MG63 (cell line): ENCODE data around the gene SDR9C7. TPM values are rescaled to one million over a fixed set of nuclear protein-coding genes. Genes with fewer than 3 reads are reported as not detected.
"Not testable (repeated sequence)": the region's sequence is repeated elsewhere in the genome, so short reads cannot be mapped to it uniquely, and the experiment has no call there.

Experiments
- DNase-seq: peaks from one replicate; pipeline ENCODE4 v3.0.0-alpha.2; 2020
- H3K27me3 ChIP-seq: fragments of 250-450 bp; sonication (Bioruptor Pico); 2 replicates; pipeline ENCODE4 v1.5.1; 2020; ENCODE audit warnings: mild to moderate bottlenecking, moderate library complexity
- H3K36me3 ChIP-seq: fragments of 250-450 bp; sonication (Bioruptor Pico); 2 replicates; pipeline ENCODE4 v1.5.1; 2020; ENCODE audit warnings: mild to moderate bottlenecking, moderate library complexity
- H3K4me3 ChIP-seq: fragments of 250-450 bp; sonication (Bioruptor Pico); 2 replicates; pipeline ENCODE4 v1.5.1; 2020; ENCODE audit warnings: mild to moderate bottlenecking, moderate library complexity
- H3K9me3 ChIP-seq: fragments of 250-450 bp; sonication (Bioruptor Pico); 2 replicates; pipeline ENCODE4 v1.5.1; 2020; ENCODE audit warnings: mild to moderate bottlenecking, moderate library complexity
- total RNA-seq: library from RNA; depleted of rRNA; stranded (reverse); fragments of >200 nt; shearing (Covaris generic); gene quantifications from 2 replicates; pipeline ENCODE4 v1.2.3, GENCODE V29; 2014; ENCODE audit warnings: low replicate concordance

Gene SDR9C7
- total RNA-seq, 1 experiment from 2014 or later = not detected

GRCh38 chr12:56898938-56899337 is 35.3 kb downstream of the SDR9C7 start:
- Histone ChIP-seq H3K27me3 (no peaks in the 10 kb centered on the region), H3K4me3 (no peak overlapping the region), H3K9me3 (peaks cover 10% of the 10 kb centered on the region), H3K36me3 (no peaks in the 10 kb centered on the region)
- DNase-seq = no peak

- H3K4me3 ChIP-seq = no peak overlapping the region
- peaks cover 10% of the 10 kb centered on the region for H3K9me3 ChIP-seq
- H3K27me3 ChIP-seq = no peaks in the 10 kb centered on the region
- peak; percentile 44 for DNase-seq
- H3K36me3 ChIP-seq = no peaks in the 10 kb centered on the region
Measured at GRCh38 chr12:56897844-56898361, 36.3 kb downstream of the SDR9C7 start.

- Histone ChIP-seq H3K27me3 (no peaks in the 10 kb centered on the region), H3K36me3 (no peaks in the 10 kb centered on the region), H3K4me3 (no peak overlapping the region), H3K9me3 (peaks cover 5% of the 10 kb centered on the region)
- DNase-seq = no peak
Measured at GRCh38 chr12:56896082-56896481, 38.1 kb downstream of the SDR9C7 start.

GRCh38 chr12:56894698-56895368 is 39.4 kb downstream of the SDR9C7 start:
- no peaks in the 10 kb centered on the region; the same call in 1 of the 2 replicates for H3K9me3 ChIP-seq
- H3K36me3 ChIP-seq = no peaks in the 10 kb centered on the region
- no peaks in the 10 kb centered on the region for H3K27me3 ChIP-seq
- peak; percentile 43 for DNase-seq
- no peak overlapping the region for H3K4me3 ChIP-seq

GRCh38 chr12:56891885-56892284 is 42.3 kb downstream of the SDR9C7 start:
- H3K27me3 ChIP-seq, H3K4me3 ChIP-seq, H3K9me3 ChIP-seq, H3K36me3 ChIP-seq, DNase-seq: not testable (repeated sequence)

- peaks cover 25% of the 10 kb centered on the region for H3K9me3 ChIP-seq
- H3K27me3 ChIP-seq = no peaks in the 10 kb centered on the region
- H3K36me3 ChIP-seq = no peaks in the 10 kb centered on the region
- no peak overlapping the region for H3K4me3 ChIP-seq
- DNase-seq = no peak
Measured at GRCh38 chr12:56886319-56886718, 47.9 kb downstream of the SDR9C7 start.

GRCh38 chr12:56885316-56885715 is 48.9 kb downstream of the SDR9C7 start:
- Histone ChIP-seq H3K4me3 (no peak overlapping the region), H3K36me3 (no peaks in the 10 kb centered on the region), H3K9me3 (peaks cover 28% of the 10 kb centered on the region), H3K27me3 (no peaks in the 10 kb centered on the region)
- no peak for DNase-seq

- H3K4me3 ChIP-seq = no peak overlapping the region
- H3K27me3 ChIP-seq = no peaks in the 10 kb centered on the region
- no peaks in the 10 kb centered on the region for H3K36me3 ChIP-seq
- peak; percentile 77 for DNase-seq
- peaks cover 28% of the 10 kb centered on the region for H3K9me3 ChIP-seq
Measured at GRCh38 chr12:56884421-56884820, 49.8 kb downstream of the SDR9C7 start.

GRCh38 chr12:56882407-56882806 is 51.8 kb downstream of the SDR9C7 start:
- not testable (repeated sequence) for DNase-seq, H3K27me3 ChIP-seq, H3K4me3 ChIP-seq, H3K36me3 ChIP-seq
- peaks cover 28% of the 10 kb centered on the region for H3K9me3 ChIP-seq

- Histone ChIP-seq H3K36me3 (no peaks in the 10 kb centered on the region), H3K9me3 (peaks cover 14% of the 10 kb centered on the region), H3K27me3 (no peaks in the 10 kb centered on the region), H3K4me3 (no peak overlapping the region)
- DNase-seq = no peak
Measured at GRCh38 chr12:56880125-56880992, 53.8 kb downstream of the SDR9C7 start.

GRCh38 chr12:56879240-56880124 is 54.7 kb downstream of the SDR9C7 start:
- not testable (repeated sequence) for DNase-seq, H3K27me3 ChIP-seq, H3K4me3 ChIP-seq, H3K36me3 ChIP-seq
- H3K9me3 ChIP-seq = peaks cover 14% of the 10 kb centered on the region

GRCh38 chr12:56878010-56878339 is 56.2 kb downstream of the SDR9C7 start:
- no peaks in the 10 kb centered on the region for H3K36me3 ChIP-seq

GRCh38 chr12:56877195-56878009 is 56.8 kb downstream of the SDR9C7 start:
- Histone ChIP-seq H3K36me3 (no peaks in the 10 kb centered on the region), H3K4me3 (no peak overlapping the region), H3K27me3 (no peaks in the 10 kb centered on the region), H3K9me3 (peaks cover 11% of the 10 kb centered on the region)
- DNase-seq = no peak

More at GRCh38 chr12:56878010-56878339, 56.2 kb downstream of the SDR9C7 start:
- no peak for DNase-seq
- Histone ChIP-seq H3K9me3 (peaks cover 11% of the 10 kb centered on the region), H3K27me3 (no peaks in the 10 kb centered on the region), H3K4me3 (no peak overlapping the region)

- Histone ChIP-seq H3K4me3 (no peak overlapping the region), H3K36me3 (no peaks in the 10 kb centered on the region), H3K9me3 (peaks cover 5% of the 10 kb centered on the region), H3K27me3 (no peaks in the 10 kb centered on the region)
- DNase-seq = no peak
Measured at GRCh38 chr12:56874821-56875220, 59.4 kb downstream of the SDR9C7 start.

- Histone ChIP-seq H3K36me3 (no peaks in the 10 kb centered on the region), H3K27me3 (no peaks in the 10 kb centered on the region), H3K9me3 (peaks cover 15% of the 10 kb centered on the region), H3K4me3 (no peak overlapping the region)
- no peak for DNase-seq
Measured at GRCh38 chr12:56873382-56873781, 60.8 kb downstream of the SDR9C7 start.
